Measurements from ENCODE around the gene SCLY.

Gene SCLY

GRCh38 chr2:238133499-238134392 is 72.9 kb downstream of the SCLY start:
- no peak overlapping the region for H3K27ac ChIP-seq
- no peak for TF ChIP-seq CTCF (conservative IDR thresholded peaks at IDR 0.05)

- no peak for TF ChIP-seq CTCF (conservative IDR thresholded peaks at IDR 0.05)
These were observed 73.6 kb downstream of the SCLY start for GRCh38 chr2:238134393-238134785.

GRCh38 chr2:238135601-238136150 is 74.9 kb downstream of the SCLY start:
- no peak overlapping the region for H3K27ac ChIP-seq
- no peak for TF ChIP-seq CTCF (conservative IDR thresholded peaks at IDR 0.05)

More at GRCh38 chr2:238134393-238134785, 73.6 kb downstream of the SCLY start:
- no peak overlapping the region for H3K27ac ChIP-seq

GRCh38 chr2:238136820-238137537 is 76.2 kb downstream of the SCLY start:
- no peak for TF ChIP-seq CTCF (conservative IDR thresholded peaks at IDR 0.05)
- no peak overlapping the region for H3K27ac ChIP-seq

- no peak for TF ChIP-seq CTCF (conservative IDR thresholded peaks at IDR 0.05)
- H3K27ac ChIP-seq, result no peak overlapping the region
These were observed 77.1 kb downstream of the SCLY start for GRCh38 chr2:238137885-238138284.

GRCh38 chr2:238138331-238139195 is 77.8 kb downstream of the SCLY start, which contains the start of gene KLHL30:
Gene KLHL30, plus strand, starts transcription at chr2:238138668. Its CDS starts 2,087 bp downstream, at chr2:238140755.
- H3K27ac ChIP-seq, result no peak within 1 kb of the TSS
- no peak for TF ChIP-seq CTCF (conservative IDR thresholded peaks at IDR 0.05)
